GM13976 (cell line): ENCODE results near the gene CCDC136.

Experiments used
- DNase-seq: peaks from one replicate; pipeline ENCODE4 v3.0.0; 2012; ENCODE audit warnings: low spot score
- in situ Hi-C: fragments of 300-500 bp; cut with MboI; formaldehyde crosslinking; loops from one replicate; pipeline ENCODE4 v1.12.0; 2022; ENCODE audit warnings: low sequenced_read_pairs, mixed read lengths, inconsistent platforms; ENCODE audit not compliant: unreplicated experiment
- TF ChIP-seq, protein P1 (sequence below): IDR thresholded peaks from 2 replicates; pipeline ENCODE4 v1.5.1; 2012; ENCODE audit warnings: borderline replicate concordance, mild to moderate bottlenecking; ENCODE audit not compliant: insufficient read depth; ENCODE audit errors: extremely low read depth, missing control alignments, control extremely low read depth

CCDC136 gene

DNA sequence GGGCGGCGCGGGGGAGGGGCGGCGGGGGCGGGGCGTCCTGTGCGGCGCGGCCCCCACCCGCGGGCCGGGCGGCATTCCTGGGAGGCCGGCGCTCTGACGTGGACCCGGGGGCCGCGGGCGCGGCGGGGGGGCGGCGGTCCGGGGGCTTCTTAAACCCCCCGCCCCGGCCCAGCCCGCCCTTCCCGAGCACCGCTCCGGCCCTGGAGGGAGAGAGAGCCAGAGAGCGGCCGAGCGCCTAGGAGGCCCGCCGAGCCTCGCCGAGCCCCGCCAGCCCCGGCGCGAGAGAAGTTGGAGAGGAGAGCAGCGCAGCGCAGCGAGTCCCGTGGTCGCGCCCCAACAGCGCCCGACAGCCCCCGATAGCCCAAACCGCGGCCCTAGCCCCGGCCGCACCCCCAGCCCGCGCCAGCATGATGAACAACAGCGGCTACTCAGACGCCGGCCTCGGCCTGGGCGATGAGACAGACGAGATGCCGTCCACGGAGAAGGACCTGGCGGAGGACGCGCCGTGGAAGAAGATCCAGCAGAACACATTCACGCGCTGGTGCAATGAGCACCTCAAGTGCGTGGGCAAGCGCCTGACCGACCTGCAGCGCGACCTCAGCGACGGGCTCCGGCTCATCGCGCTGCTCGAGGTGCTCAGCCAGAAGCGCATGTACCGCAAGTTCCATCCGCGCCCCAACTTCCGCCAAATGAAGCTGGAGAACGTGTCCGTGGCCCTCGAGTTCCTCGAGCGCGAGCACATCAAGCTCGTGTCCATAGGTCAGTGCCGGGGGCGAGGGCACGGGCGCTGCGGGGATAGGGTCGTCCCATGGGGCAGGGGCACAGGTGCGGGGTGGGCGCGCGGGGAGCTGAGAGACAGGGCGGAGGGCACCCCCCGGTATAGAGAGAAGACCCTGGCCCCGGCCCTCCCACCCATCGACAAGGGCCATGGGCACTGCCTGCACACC lies 38.7 kb downstream of the CCDC136 start, which contains the start of gene FLNC:
Gene FLNC, plus strand, starts transcription at position 176 of the 947 bp plus-strand sequence. Its CDS starts 232 bp downstream, at position 408.
- peak; percentile 58 for DNase-seq
- TF ChIP-seq, protein P1, sequence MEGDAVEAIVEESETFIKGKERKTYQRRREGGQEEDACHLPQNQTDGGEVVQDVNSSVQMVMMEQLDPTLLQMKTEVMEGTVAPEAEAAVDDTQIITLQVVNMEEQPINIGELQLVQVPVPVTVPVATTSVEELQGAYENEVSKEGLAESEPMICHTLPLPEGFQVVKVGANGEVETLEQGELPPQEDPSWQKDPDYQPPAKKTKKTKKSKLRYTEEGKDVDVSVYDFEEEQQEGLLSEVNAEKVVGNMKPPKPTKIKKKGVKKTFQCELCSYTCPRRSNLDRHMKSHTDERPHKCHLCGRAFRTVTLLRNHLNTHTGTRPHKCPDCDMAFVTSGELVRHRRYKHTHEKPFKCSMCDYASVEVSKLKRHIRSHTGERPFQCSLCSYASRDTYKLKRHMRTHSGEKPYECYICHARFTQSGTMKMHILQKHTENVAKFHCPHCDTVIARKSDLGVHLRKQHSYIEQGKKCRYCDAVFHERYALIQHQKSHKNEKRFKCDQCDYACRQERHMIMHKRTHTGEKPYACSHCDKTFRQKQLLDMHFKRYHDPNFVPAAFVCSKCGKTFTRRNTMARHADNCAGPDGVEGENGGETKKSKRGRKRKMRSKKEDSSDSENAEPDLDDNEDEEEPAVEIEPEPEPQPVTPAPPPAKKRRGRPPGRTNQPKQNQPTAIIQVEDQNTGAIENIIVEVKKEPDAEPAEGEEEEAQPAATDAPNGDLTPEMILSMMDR = no peak
- in situ Hi-C loops = no loop called here

DNA sequence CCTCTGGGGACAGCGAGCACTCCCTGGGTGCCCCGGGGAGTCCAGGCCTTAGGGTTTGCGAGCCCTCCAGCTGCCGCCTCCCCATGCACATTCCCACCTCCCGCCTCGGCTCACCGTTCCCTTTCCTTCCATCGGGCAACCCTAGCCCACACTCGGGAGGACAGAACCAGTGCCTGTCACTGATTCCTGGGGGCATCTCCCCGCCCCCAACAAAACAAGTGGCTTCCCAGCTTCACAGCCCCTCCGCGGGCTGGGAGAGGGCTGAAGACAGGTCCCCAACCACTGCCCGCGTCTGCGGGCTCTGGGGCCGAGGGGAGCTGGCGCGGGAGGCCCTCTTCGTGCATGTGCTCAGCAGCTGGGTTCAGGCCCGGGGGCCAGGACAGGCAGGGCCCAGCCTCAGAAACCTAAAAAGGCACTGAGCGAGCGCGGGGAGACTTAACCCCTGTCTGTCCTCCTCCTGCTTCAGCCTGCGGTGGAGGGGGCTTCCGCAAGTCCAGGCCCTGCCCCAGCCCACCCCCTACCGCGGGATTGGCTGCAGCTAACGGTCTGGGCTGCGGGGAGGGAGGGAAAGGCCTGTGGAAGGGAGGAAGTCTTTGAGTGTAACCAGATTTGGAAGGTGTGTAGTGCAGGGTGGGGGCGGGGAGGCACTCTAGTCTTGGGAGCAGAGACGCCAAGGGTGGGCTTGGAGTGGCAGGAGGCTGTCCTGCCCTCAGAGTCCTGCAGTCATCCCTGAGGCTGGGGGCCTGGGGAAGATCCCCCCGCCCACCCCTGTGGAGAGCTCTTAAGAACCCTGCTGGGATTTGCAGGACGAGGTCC lies 39.6 kb downstream of the CCDC136 start:
- TF ChIP-seq, protein P1 = no peak
- in situ Hi-C loops = no loop called here

DNA sequence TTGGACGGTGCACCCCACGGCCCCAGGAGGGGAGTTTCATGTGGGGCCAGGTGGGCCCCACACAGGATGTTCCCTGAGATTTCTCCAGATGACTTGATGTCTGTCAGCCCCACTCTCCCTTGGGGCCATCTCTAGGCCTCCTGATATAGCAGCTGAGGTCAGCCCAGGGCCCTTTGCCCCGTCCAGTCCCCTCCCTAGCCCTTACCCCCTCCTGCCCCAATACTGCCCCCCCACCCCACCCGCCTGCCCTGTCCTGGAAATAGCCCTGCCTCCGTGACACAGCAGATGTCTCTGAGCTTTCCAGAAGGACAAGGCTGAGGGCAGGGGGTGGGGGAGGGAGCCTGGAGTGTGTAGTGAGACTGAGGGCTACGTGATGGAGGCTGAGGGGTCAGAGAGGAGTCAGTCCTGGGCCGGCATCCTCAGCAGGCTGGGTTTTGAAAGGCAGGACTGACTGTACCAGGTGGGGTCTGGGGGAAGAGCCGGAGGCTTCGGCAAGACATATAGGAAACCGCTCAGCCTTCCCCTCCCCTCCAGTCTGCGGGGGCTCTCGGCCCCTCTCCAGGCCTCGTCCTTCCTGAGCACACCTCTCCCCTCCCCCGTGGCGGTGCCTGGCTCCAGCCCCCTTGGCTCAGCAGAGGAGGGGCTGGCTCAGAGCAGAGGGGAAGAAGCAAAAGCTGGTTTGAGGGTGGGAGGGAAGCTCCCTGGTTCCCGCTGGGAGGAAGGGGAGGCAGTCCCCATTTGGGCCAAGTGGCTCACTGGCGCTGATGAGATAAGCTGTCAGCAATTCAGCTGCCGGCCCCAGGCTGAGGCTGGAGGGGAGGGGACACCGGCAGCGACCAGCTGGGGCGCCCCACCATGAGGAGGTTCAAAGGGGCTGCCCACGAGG lies 40.5 kb downstream of the CCDC136 start:
- peak; percentile 60 for DNase-seq
- TF ChIP-seq, protein P1 = no peak
- in situ Hi-C loops = no loop called here

More for the DNA sequence above, 39.6 kb downstream of the CCDC136 start:
- DNase-seq = peak; percentile 67

DNA sequence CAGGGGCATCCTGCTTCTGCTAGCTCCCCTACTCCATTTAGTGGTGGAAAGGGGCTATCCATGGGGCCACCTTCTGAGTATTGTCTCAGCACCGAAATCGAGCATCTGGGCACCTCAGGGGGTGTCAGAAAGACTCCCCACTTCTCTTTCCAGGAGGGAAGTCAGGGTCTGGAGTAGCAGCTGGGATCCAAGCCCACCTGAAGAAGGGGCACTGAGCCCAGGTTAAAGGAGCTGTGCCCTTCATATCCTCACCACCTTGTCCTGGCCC lies 41.0 kb downstream of the CCDC136 start:
- TF ChIP-seq, protein P1 = no peak
- in situ Hi-C loops = no loop called here
- peak; percentile 31 for DNase-seq

DNA sequence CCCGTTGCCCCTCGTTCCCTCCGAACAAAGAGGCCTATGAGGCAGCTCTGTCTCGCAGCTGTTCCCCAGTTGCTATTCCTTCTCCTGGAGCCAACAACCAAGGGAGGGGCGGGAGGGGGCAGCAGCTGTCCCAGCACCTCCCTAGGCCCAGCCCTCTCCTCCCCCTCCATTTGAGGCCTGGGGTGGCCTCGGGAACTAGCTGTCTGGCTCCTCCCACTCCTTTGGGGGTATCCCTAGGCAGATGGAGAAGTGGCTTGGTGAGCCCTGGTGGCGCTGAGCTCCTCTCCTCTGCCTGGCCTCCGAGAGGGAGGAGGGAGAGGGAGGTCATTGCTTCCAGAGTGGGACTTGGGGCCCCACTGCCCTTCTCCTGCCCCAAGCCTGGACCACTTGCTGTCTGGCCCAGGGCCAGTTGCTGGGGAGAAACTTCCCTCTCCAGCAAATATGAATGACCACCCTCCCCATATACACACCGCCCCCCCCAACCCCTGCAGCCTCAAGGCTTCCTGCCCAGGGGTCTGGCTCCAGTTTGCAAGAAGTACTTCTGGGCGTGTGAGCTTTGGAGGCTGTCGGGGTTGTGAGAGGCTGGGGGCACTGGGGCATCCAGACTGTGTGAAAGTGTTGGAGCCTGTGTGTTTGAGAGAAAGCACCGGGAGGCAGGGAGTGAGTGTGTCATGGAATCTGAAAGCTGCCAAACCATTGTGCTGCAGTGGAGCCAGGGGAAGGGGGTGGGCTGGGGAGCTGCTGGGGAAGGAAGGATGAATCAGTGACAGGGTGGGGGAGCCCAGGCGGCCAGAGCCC lies 41.6 kb downstream of the CCDC136 start:
- TF ChIP-seq, protein P1 = no peak
- in situ Hi-C loops = no loop called here
- peak; percentile 39 for DNase-seq
